CD14-positive monocyte (primary cell): Measurements from ENCODE around the gene FAM228A. TPM values are rescaled to one million over a fixed set of nuclear protein-coding genes. Genes with fewer than 3 reads are reported as not detected.

Experiments used
- DNase-seq, 3 donors: peaks; one replicate each; pipeline ENCODE4 v3.0.0-alpha.2; 2011 to 2022
- H2AFZ ChIP-seq: 2 replicates; pipeline ENCODE4 v1.6.0; 2012; ENCODE audit warnings: mild to moderate bottlenecking, low read depth, low read length, inconsistent platforms; ENCODE audit not compliant: insufficient read depth, poor library complexity, severe bottlenecking
- H3K27ac ChIP-seq, 2 donors: 1 replicate in 1 of 2; 2 replicates in 1 of 2; pipeline ENCODE4 v1.5.1; 2012 to 2013; ENCODE audit warnings: low read length in 2 of 2, control low read depth in 1 of 2, inconsistent platforms in 1 of 2, low read depth in 1 of 2, mild to moderate bottlenecking in 1 of 2
- H3K27me3 ChIP-seq, 2 donors: one replicate each; pipeline versions ENCODE4 v1.6.0 to v1.6.1; 2011 to 2013; ENCODE audit warnings: low read length in 2 of 2; ENCODE audit not compliant: control insufficient read depth in 2 of 2, insufficient read depth in 2 of 2
- H3K36me3 ChIP-seq, 2 donors: replicated peaks in 1 of 2; 1 replicate in 1 of 2; 2 replicates in 1 of 2; pipeline versions ENCODE4 v1.5.1 to v1.6.1; 2012 to 2013; ENCODE audit warnings: low read length in 2 of 2, control low read depth in 1 of 2, inconsistent platforms in 1 of 2, mild to moderate bottlenecking in 1 of 2; ENCODE audit not compliant: insufficient read depth in 2 of 2, control insufficient read depth in 1 of 2
- H3K4me1 ChIP-seq, 2 donors: 1 replicate in 1 of 2; 2 replicates in 1 of 2; pipeline versions ENCODE4 v1.5.1 to v1.6.1; 2012 to 2013; ENCODE audit warnings: low read length in 2 of 2, control low read depth in 1 of 2, inconsistent platforms in 1 of 2, mild to moderate bottlenecking in 1 of 2, moderate library complexity in 1 of 2; ENCODE audit not compliant: insufficient read depth in 2 of 2, control insufficient read depth in 1 of 2
- H3K4me2 ChIP-seq: replicated peaks from 2 replicates; pipeline ENCODE3; 2012; ENCODE audit warnings: low read length, moderate library complexity, mild to moderate bottlenecking; ENCODE audit not compliant: poor library complexity, severe bottlenecking; ENCODE audit errors: extremely low read depth
- H3K4me3 ChIP-seq, 3 experiments: fragments of 200-600 bp in 1 of 3; sonication (generic) in 1 of 3; replicated peaks in 1 of 3; 1 replicate in 2 of 3; 2 replicates in 1 of 3; pipeline ENCODE4 v1.5.1; 2011 to 2013; ENCODE audit warnings: low read length in 3 of 3, mild to moderate bottlenecking in 3 of 3, control low read depth in 2 of 3, low read depth in 2 of 3, inconsistent platforms in 1 of 3, moderate library complexity in 1 of 3
- H3K79me2 ChIP-seq: 2 replicates; pipeline ENCODE4 v1.6.0; 2012; ENCODE audit warnings: mild to moderate bottlenecking, control low read depth, inconsistent platforms, low read length, moderate library complexity; ENCODE audit not compliant: insufficient read depth
- H3K9ac ChIP-seq: 2 replicates; pipeline ENCODE4 v1.6.0; 2017; ENCODE audit warnings: low read length, mild to moderate bottlenecking; ENCODE audit not compliant: insufficient read depth, poor library complexity, severe bottlenecking
- H3K9me3 ChIP-seq, 2 donors: replicated peaks in 1 of 2; 1 replicate in 1 of 2; 2 replicates in 1 of 2; pipeline versions ENCODE4 v1.5.1 to v1.6.1; 2012 to 2013; ENCODE audit warnings: low read length in 2 of 2, control low read depth in 1 of 2; ENCODE audit not compliant: control insufficient read depth in 1 of 2, insufficient read depth in 1 of 2
- H4K20me1 ChIP-seq: 2 replicates; pipeline ENCODE4 v1.6.0; 2012; ENCODE audit warnings: mild to moderate bottlenecking, low read length, control low read depth, moderate library complexity; ENCODE audit not compliant: insufficient read depth
- H3K27ac Mint-ChIP-seq, 7 donors: one replicate each; pipeline ENCODE4 v1.8.0; 2020; ENCODE audit warnings: mild to moderate bottlenecking in 7 of 7, mixed read lengths in 7 of 7, moderate library complexity in 6 of 7, inconsistent platforms in 2 of 7
- H3K27me3 Mint-ChIP-seq, 3 donors: one replicate each; pipeline ENCODE4 v1.8.0; 2021 to 2022; ENCODE audit warnings: low read depth in 3 of 3, mild to moderate bottlenecking in 3 of 3, mixed read lengths in 3 of 3, moderate library complexity in 3 of 3, inconsistent platforms in 1 of 3
- H3K36me3 Mint-ChIP-seq, 2 donors: one replicate each; pipeline ENCODE4 v1.8.0; 2020; ENCODE audit warnings: mixed read lengths in 2 of 2, inconsistent platforms in 1 of 2, mild to moderate bottlenecking in 1 of 2
- H3K4me1 Mint-ChIP-seq: one replicate; pipeline ENCODE4 v1.8.0; 2020; ENCODE audit warnings: mild to moderate bottlenecking, mixed read lengths
- H3K4me3 Mint-ChIP-seq, 2 donors: one replicate each; pipeline ENCODE4 v1.8.0; 2020; ENCODE audit warnings: mild to moderate bottlenecking in 2 of 2, mixed read lengths in 2 of 2, moderate library complexity in 1 of 2
- H3K9me3 Mint-ChIP-seq, 7 donors: one replicate each; pipeline ENCODE4 v1.8.0; 2020 to 2022; ENCODE audit warnings: mixed read lengths in 7 of 7, mild to moderate bottlenecking in 6 of 7, moderate library complexity in 6 of 7, inconsistent platforms in 2 of 7
- WGBS: methylation state at CpG from one replicate; pipeline ENCODE4 v1.1.5; 2013; ENCODE audit warnings: missing lambda C conversion rate; ENCODE audit not compliant: insufficient coverage; 5-methylcytosine and 5-hydroxymethylcytosine counted together
- intact Hi-C, 2 donors: fragments of 100-400 bp; cut with micrococcal nuclease; formaldehyde crosslinking; loops; one replicate each; pipeline versions ENCODE4 v1.15.0 to v1.15.1; 2023
- polyA plus RNA-seq, 3 donors: library from polyadenylated mRNA; depleted of rRNA in 1 of 3; unstranded in 2 of 3; stranded (reverse) in 1 of 3; fragments of 300-500 nt in 2 of 3; fragments of >200 nt in 1 of 3; fragmentation: Illumina TruSeq in 2 of 3; gene quantifications; 1 replicate in 2 of 3; 2 replicates in 1 of 3; pipeline ENCODE4 v1.2.3, GENCODE V29; 2012 to 2021
- TF ChIP-seq, protein P1 (sequence below): fragments of 200-600 bp; IDR thresholded peaks from one replicate; pipeline ENCODE4 v1.8.0; 2022; ENCODE audit warnings: antibody characterized with exemption, mild to moderate bottlenecking

FAM228A gene
- polyA plus RNA-seq, 3 donors: 0.09 to 0.17 TPM; not detected in 1

DNA sequence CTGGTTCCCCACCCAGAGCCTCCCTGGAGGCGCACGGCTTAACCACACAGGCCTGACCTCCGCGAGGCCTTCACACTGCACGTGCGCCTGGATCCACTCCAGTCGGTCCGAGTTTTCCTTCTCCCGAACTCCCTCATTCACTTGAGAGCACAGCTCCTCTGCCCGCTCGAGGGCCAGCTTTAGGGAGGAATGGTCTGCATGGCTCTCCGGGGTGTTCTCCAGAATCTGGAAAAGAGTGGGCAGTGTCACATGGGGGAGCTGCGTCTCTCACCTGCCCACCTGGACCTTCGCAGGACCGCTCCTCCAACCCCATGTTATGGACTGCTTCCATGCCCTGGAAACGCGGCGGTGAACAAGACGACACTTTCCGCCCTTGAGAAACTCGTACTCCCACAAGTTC lies 35.9 kb downstream of the FAM228A start:
- Histone ChIP-seq H3K27me3 (no peaks in the 10 kb centered on the region), H3K36me3 (peaks cover 91 to 100% of the 10 kb centered on the region in 2 donors), H3K79me2 (no peaks in the 10 kb centered on the region), H3K4me3 (no peak overlapping the region), H3K27ac (no peak overlapping the region), H3K4me2 (no peak overlapping the region), H4K20me1 (no peaks in the 10 kb centered on the region), H3K9ac (no peak overlapping the region), H3K4me1 (no peaks in the 10 kb centered on the region), H3K9me3 (no peaks in the 10 kb centered on the region), H2AFZ (no peak overlapping the region)
- 97% methylated on average over 21 of the region's 21 CpGs for WGBS
- intact Hi-C loops: no loop called here
- TF ChIP-seq, protein P1, sequence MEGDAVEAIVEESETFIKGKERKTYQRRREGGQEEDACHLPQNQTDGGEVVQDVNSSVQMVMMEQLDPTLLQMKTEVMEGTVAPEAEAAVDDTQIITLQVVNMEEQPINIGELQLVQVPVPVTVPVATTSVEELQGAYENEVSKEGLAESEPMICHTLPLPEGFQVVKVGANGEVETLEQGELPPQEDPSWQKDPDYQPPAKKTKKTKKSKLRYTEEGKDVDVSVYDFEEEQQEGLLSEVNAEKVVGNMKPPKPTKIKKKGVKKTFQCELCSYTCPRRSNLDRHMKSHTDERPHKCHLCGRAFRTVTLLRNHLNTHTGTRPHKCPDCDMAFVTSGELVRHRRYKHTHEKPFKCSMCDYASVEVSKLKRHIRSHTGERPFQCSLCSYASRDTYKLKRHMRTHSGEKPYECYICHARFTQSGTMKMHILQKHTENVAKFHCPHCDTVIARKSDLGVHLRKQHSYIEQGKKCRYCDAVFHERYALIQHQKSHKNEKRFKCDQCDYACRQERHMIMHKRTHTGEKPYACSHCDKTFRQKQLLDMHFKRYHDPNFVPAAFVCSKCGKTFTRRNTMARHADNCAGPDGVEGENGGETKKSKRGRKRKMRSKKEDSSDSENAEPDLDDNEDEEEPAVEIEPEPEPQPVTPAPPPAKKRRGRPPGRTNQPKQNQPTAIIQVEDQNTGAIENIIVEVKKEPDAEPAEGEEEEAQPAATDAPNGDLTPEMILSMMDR: no peak
- no peak overlapping the region for H3K27ac Mint-ChIP-seq
- DNase-seq: no peak
- peaks cover 0 to 3% (median 0%) of the 10 kb centered on the region in 3 donors for H3K27me3 Mint-ChIP-seq
- peaks cover 6% of the 10 kb centered on the region for H3K4me1 Mint-ChIP-seq
- H3K36me3 Mint-ChIP-seq: peaks cover 92 to 95% of the 10 kb centered on the region in 2 donors
- H3K4me3 Mint-ChIP-seq: no peak overlapping the region
- H3K9me3 Mint-ChIP-seq: no peaks in the 10 kb centered on the region

DNA sequence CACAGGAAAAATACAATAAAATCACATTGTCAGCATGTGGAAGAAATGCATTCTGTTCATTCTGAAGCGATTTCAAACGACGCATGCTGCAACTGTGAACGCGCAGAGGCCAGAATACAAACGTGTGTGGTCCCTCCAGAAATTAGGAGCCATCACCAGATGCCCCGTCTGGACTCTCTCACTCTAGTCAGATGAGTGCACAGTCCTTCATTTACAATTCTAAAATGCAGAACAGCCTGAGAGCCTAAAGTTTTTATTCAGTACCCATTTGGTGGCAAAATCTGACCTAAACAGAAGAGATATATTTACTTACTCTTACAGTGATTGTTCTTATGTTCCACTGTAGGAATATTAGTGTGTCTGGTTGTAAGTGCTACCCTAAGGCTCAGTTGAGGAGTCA lies 36.6 kb downstream of the FAM228A start:
- Histone ChIP-seq H3K36me3 (peaks cover 91 to 100% of the 10 kb centered on the region in 2 donors), H3K4me3 (no peak overlapping the region), H2AFZ (no peak overlapping the region), H3K9me3 (no peaks in the 10 kb centered on the region), H3K4me2 (no peak overlapping the region), H3K27me3 (no peaks in the 10 kb centered on the region), H3K79me2 (no peaks in the 10 kb centered on the region), H3K4me1 (no peaks in the 10 kb centered on the region), H3K27ac (no peak overlapping the region), H4K20me1 (no peaks in the 10 kb centered on the region), H3K9ac (no peak overlapping the region)
- 83% methylated on average over 7 of the region's 7 CpGs for WGBS
- H3K9me3 Mint-ChIP-seq: peaks cover 0 to 2% (median 0%) of the 10 kb centered on the region in 7 donors
- TF ChIP-seq, protein P1: no peak
- no peak for DNase-seq
- peaks cover 94 to 95% of the 10 kb centered on the region in 2 donors for H3K36me3 Mint-ChIP-seq
- H3K4me3 Mint-ChIP-seq: no peak overlapping the region
- intact Hi-C loops: no loop called here
- H3K27ac Mint-ChIP-seq: no peak overlapping the region
- peaks cover 0 to 3% (median 0%) of the 10 kb centered on the region in 3 donors for H3K27me3 Mint-ChIP-seq
- H3K4me1 Mint-ChIP-seq: peaks cover 6% of the 10 kb centered on the region
